Neutrophil (primary cell): ENCODE measurements around the gene POLR2I.

Experiments
- H3K27ac ChIP-seq: fragments of 200-600 bp; sonication (generic); 2 replicates; pipeline ENCODE4 v1.5.1; 2016; ENCODE audit warnings: mild to moderate bottlenecking, moderate library complexity
- H3K27me3 ChIP-seq: fragments of 200-600 bp; sonication (generic); 2 replicates; pipeline ENCODE4 v1.6.0; 2016; ENCODE audit warnings: mild to moderate bottlenecking
- H3K36me3 ChIP-seq: fragments of 200-600 bp; sonication (generic); 2 replicates; pipeline ENCODE4 v1.5.1; 2017
- H3K4me1 ChIP-seq, 2 experiments: fragments of 200-600 bp in 1 of 2; sonication (generic) in 1 of 2; 1 replicate in 1 of 2; 2 replicates in 1 of 2; pipeline versions ENCODE4 v1.5.1 to v1.6.1; 2013 to 2016; ENCODE audit warnings: low read depth in 1 of 2, low read length in 1 of 2, mild to moderate bottlenecking in 1 of 2, moderate library complexity in 1 of 2; ENCODE audit not compliant: control insufficient read depth in 1 of 2, insufficient read depth in 1 of 2
- H3K4me3 ChIP-seq, 2 experiments: fragments of 200-600 bp in 1 of 2; sonication (generic) in 1 of 2; 1 replicate in 1 of 2; 2 replicates in 1 of 2; pipeline ENCODE4 v1.5.1; 2013 to 2016; ENCODE audit warnings: low read depth in 1 of 2, low read length in 1 of 2, mild to moderate bottlenecking in 1 of 2, moderate library complexity in 1 of 2
- H3K9me3 ChIP-seq: fragments of 200-600 bp; sonication (generic); 2 replicates; pipeline ENCODE4 v1.5.1; 2016
- CTCF ChIP-seq: fragments of 200-600 bp; sonication (generic); IDR thresholded peaks from 2 replicates; pipeline ENCODE4 v1.5.1; 2016; ENCODE audit warnings: antibody characterized with exemption

POLR2I gene

GRCh38 chr19:36110487-36111199 lies 4.0 kb downstream of the POLR2I start, which contains the start of gene OVOL3:
TSS of gene OVOL3 (plus strand) at chr19:36111143. CDS start at chr19:36111203, 60 bp downstream.
- peaks cover 16% of the 10 kb centered on the region for H3K36me3 ChIP-seq
- no peaks in the 10 kb centered on the region for H3K9me3 ChIP-seq
- no peak within 1 kb of the TSS for H3K4me3 ChIP-seq
- TF ChIP-seq CTCF, result no peak
- no peak within 1 kb of the TSS for H3K27ac ChIP-seq
- no peaks in the 10 kb centered on the region for H3K27me3 ChIP-seq
- peaks cover 19 to 22% of the 10 kb centered on the region in 2 experiments for H3K4me1 ChIP-seq

- Histone ChIP-seq H3K36me3 (peaks cover 36% of the 10 kb centered on the region), H3K27ac (no peak overlapping the region), H3K27me3 (no peaks in the 10 kb centered on the region), H3K4me3 (no peak overlapping the region), H3K4me1 (peaks cover 2 to 13% of the 10 kb centered on the region in 2 experiments), H3K9me3 (no peaks in the 10 kb centered on the region)
- TF ChIP-seq CTCF, result no peak
Measured at GRCh38 chr19:36108684-36109083, 6.0 kb downstream of the POLR2I start.

- no peaks in the 10 kb centered on the region for H3K9me3 ChIP-seq
- no peaks in the 10 kb centered on the region for H3K27me3 ChIP-seq
- peaks cover 0 to 10% of the 10 kb centered on the region in 2 experiments for H3K4me1 ChIP-seq
- H3K36me3 ChIP-seq, result peaks cover 45% of the 10 kb centered on the region
- TF ChIP-seq CTCF, result no peak
- no peak overlapping the region for H3K4me3 ChIP-seq
- no peak overlapping the region for H3K27ac ChIP-seq
Measured at GRCh38 chr19:36106991-36107390, 7.7 kb downstream of the POLR2I start.

- Histone ChIP-seq H3K9me3 (no peaks in the 10 kb centered on the region), H3K27ac (no peak overlapping the region), H3K4me3 (no peak overlapping the region), H3K4me1 (peaks cover 0 to 10% of the 10 kb centered on the region in 2 experiments), H3K36me3 (peaks cover 47% of the 10 kb centered on the region), H3K27me3 (no peaks in the 10 kb centered on the region)
- no peak for TF ChIP-seq CTCF
Measured at GRCh38 chr19:36106441-36106840, 8.2 kb downstream of the POLR2I start.

- TF ChIP-seq CTCF, result no peak
- no peaks in the 10 kb centered on the region for H3K9me3 ChIP-seq
- no peak overlapping the region for H3K4me3 ChIP-seq
- peaks cover 0 to 10% of the 10 kb centered on the region in 2 experiments for H3K4me1 ChIP-seq
- peaks cover 67% of the 10 kb centered on the region for H3K36me3 ChIP-seq
- H3K27me3 ChIP-seq, result no peaks in the 10 kb centered on the region
- no peak overlapping the region for H3K27ac ChIP-seq
Measured at GRCh38 chr19:36103842-36104552, 10.7 kb downstream of the POLR2I start.
